ENCODE data around the gene SLC7A6.

Gene SLC7A6

DNA sequence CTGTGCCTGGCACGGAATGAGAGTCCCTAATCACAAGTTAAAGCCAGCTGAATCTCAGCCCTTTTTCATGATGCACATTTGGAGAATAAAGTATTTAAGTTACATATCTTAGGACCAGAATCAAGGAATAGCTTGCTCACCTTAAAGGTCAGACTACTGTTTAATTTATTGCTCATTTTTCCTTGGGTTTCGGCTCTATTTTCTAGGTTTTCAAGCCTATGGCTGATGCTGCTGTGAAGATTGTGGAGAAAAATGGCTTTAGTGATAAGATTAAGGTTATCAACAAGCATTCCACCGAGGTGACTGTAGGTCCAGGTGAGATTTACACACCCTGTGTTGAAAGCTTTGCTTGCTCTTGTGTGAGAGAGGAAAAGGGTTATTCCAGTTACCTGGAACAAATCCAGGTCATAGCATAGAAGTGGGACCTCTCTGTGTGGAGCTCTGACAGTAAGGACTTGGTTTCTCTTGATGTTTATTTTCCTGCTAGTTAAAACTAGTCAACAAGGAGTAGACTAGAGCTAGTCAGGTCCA lies 64.6 kb downstream of the SLC7A6 start:
- Histone ChIP-seq H3K9me3 (ENCODE audit: insufficient read depth, low read depth, low read length) (no peaks in the 10 kb centered on the region), H3K79me2 (ENCODE audit: insufficient read depth, low read length) (no peaks in the 10 kb centered on the region), H3K36me3 (ENCODE audit: insufficient read depth, low read length) (peaks cover 29% of the 10 kb centered on the region; the same call in 1 of the 2 replicates), H3K27me3 (ENCODE audit: insufficient read depth, low read length, poor library complexity, severe bottlenecking) (no peaks in the 10 kb centered on the region), H3K4me2 (ENCODE audit: low read depth, low read length, poor library complexity, severe bottlenecking) (no peak overlapping the region), H3K9ac (ENCODE audit: low read depth, low read length, poor library complexity, severe bottlenecking) (no peak overlapping the region), H3F3A (ENCODE audit: low read depth) (peaks cover 13% of the 10 kb centered on the region), H3K9me2 (replicated peaks; ENCODE audit: low read depth, low read length) (no peaks in the 10 kb centered on the region), H3K4me1 (ENCODE audit: insufficient read depth, low read length, poor library complexity, severe bottlenecking) (peaks cover 32% of the 10 kb centered on the region), H4K20me1 (ENCODE audit: insufficient read depth, low read length, poor library complexity, severe bottlenecking) (no peaks in the 10 kb centered on the region), H2AFZ (ENCODE audit: low read length) (no peak overlapping the region), H3K4me3 (ENCODE audit: low read length, poor library complexity, severe bottlenecking) (no peak overlapping the region)
- TF ChIP-seq EZH2phosphoT487 (IDR thresholded peaks at IDR 0.05; ENCODE audit: borderline replicate concordance) = no peak
- TF ChIP-seq, protein P1, sequence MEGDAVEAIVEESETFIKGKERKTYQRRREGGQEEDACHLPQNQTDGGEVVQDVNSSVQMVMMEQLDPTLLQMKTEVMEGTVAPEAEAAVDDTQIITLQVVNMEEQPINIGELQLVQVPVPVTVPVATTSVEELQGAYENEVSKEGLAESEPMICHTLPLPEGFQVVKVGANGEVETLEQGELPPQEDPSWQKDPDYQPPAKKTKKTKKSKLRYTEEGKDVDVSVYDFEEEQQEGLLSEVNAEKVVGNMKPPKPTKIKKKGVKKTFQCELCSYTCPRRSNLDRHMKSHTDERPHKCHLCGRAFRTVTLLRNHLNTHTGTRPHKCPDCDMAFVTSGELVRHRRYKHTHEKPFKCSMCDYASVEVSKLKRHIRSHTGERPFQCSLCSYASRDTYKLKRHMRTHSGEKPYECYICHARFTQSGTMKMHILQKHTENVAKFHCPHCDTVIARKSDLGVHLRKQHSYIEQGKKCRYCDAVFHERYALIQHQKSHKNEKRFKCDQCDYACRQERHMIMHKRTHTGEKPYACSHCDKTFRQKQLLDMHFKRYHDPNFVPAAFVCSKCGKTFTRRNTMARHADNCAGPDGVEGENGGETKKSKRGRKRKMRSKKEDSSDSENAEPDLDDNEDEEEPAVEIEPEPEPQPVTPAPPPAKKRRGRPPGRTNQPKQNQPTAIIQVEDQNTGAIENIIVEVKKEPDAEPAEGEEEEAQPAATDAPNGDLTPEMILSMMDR (conservative IDR thresholded peaks at IDR 0.05; ENCODE audit: low read length) = 0 out of 2 replicates have a peak, but pooled peaks have one; percentile 8

- H3K36me3 ChIP-seq (ENCODE audit: insufficient read depth, low read length) = peaks cover 5% of the 10 kb centered on the region; the same call in 1 of the 2 replicates
- H3F3A ChIP-seq (ENCODE audit: low read depth) = peaks cover 13% of the 10 kb centered on the region
- H3K4me3 ChIP-seq (ENCODE audit: low read length, poor library complexity, severe bottlenecking) = peak overlapping the region; percentile 57
- H3K9ac ChIP-seq (ENCODE audit: low read depth, low read length, poor library complexity, severe bottlenecking) = peak overlapping the region; percentile 73
- peaks cover 32% of the 10 kb centered on the region for H3K4me1 ChIP-seq (ENCODE audit: insufficient read depth, low read length, poor library complexity, severe bottlenecking)
- no peaks in the 10 kb centered on the region for H3K9me2 ChIP-seq (replicated peaks; ENCODE audit: low read depth, low read length)
- H2AFZ ChIP-seq (ENCODE audit: low read length) = no peak overlapping the region
- H3K79me2 ChIP-seq (ENCODE audit: insufficient read depth, low read length) = no peaks in the 10 kb centered on the region
- no peak for TF ChIP-seq EZH2phosphoT487 (IDR thresholded peaks at IDR 0.05; ENCODE audit: borderline replicate concordance)
- TF ChIP-seq, protein P1 (conservative IDR thresholded peaks at IDR 0.05; ENCODE audit: low read length) = no peak
- H4K20me1 ChIP-seq (ENCODE audit: insufficient read depth, low read length, poor library complexity, severe bottlenecking) = no peaks in the 10 kb centered on the region
- H3K4me2 ChIP-seq (ENCODE audit: low read depth, low read length, poor library complexity, severe bottlenecking) = peak overlapping the region; percentile 76
- no peaks in the 10 kb centered on the region for H3K27me3 ChIP-seq (ENCODE audit: insufficient read depth, low read length, poor library complexity, severe bottlenecking)
- H3K9me3 ChIP-seq (ENCODE audit: insufficient read depth, low read depth, low read length) = no peaks in the 10 kb centered on the region
These were observed 67.6 kb downstream of the SLC7A6 start for GRCh38 chr16:68331879-68332410.

DNA sequence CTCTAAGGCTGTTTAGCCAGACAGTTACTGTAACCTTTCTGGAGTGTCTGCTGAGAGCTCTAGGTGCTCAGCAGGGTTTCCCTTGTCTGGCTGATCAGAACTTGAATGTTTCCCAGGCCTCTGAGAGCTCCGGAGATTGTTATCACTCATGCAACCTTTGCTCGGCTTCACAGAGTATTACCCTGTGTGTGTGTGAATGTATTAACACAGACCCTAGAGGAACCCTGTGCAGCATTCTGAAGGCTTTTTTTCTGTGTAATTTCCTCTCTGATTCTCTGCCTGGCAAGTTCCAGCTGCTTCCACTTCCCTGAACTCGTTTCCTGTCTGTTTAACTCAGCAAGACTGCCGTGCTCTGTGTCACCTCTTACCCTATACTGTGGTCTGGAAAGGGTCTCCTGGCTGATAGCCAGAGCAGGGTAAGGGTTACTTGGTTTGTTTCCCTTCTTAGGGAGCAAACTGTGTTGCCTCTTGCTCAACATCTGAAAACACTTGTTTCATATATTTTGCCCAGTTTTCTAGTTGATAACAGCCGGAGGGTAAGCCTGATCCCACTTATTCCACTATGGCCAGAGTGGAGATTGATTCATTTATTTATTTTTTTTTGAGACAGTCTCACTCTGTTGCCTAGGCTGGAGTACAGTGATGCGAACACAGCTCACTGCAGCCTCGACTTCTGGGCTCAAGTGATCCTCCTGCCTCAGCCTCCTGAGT lies 68.2 kb downstream of the SLC7A6 start:
- Histone ChIP-seq H3K9ac (ENCODE audit: low read depth, low read length, poor library complexity, severe bottlenecking) (peak overlapping the region; percentile 73), H2AFZ (ENCODE audit: low read length) (no peak overlapping the region), H3K9me3 (ENCODE audit: insufficient read depth, low read depth, low read length) (no peaks in the 10 kb centered on the region), H3K4me2 (ENCODE audit: low read depth, low read length, poor library complexity, severe bottlenecking) (peak overlapping the region; percentile 76), H3K27me3 (ENCODE audit: insufficient read depth, low read length, poor library complexity, severe bottlenecking) (no peaks in the 10 kb centered on the region), H3K36me3 (ENCODE audit: insufficient read depth, low read length) (peaks cover 5% of the 10 kb centered on the region; the same call in 1 of the 2 replicates), H3F3A (ENCODE audit: low read depth) (peaks cover 13% of the 10 kb centered on the region), H4K20me1 (ENCODE audit: insufficient read depth, low read length, poor library complexity, severe bottlenecking) (no peaks in the 10 kb centered on the region), H3K4me1 (ENCODE audit: insufficient read depth, low read length, poor library complexity, severe bottlenecking) (peaks cover 32% of the 10 kb centered on the region), H3K79me2 (ENCODE audit: insufficient read depth, low read length) (no peaks in the 10 kb centered on the region), H3K9me2 (replicated peaks; ENCODE audit: low read depth, low read length) (no peaks in the 10 kb centered on the region), H3K4me3 (ENCODE audit: low read length, poor library complexity, severe bottlenecking) (peak overlapping the region; percentile 57)
- no peak for TF ChIP-seq EZH2phosphoT487 (IDR thresholded peaks at IDR 0.05; ENCODE audit: borderline replicate concordance)
- TF ChIP-seq, protein P1 (conservative IDR thresholded peaks at IDR 0.05; ENCODE audit: low read length) = no peak
